ENCODE measurements around the gene ASCL1. TPM values are rescaled to one million over a fixed set of nuclear protein-coding genes. Genes with fewer than 3 reads are reported as not detected.

The ASCL1 gene
- total and polyA plus RNA-seq, 12 donors = 0.17 to 2.8 (median 0.72) TPM; not detected in 1

DNA sequence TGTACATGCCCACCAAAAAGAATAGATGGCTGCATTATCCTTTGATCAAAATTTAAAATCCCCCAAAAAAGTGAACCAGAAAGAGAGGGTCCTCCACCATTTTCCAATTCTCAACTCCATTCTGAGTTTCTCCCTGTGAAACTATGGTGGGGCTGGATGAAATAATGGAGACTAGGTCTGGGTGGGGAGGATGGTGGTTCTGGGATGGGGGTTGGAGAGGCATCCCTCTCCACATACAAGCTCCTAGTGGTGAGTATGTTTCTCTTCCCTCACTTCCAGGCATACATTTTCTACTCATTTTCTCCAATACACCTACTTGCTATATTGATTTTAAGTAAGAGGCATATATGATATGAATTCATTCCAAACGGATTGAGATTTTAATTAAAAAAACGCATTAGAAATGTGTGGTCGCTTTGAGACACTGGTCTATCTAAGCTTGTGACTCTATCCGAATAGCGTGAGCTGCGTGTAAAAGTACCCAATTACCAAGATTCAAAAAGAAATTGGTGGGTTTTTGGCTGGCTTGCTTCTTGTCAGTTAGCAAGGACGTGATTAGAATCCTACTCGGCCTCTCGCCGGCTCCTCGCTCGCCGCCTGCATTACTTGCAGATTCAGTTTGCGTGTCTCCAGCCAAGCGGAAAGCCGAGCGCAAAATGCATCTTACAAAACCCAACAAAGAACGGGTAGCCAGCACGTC lies 3.4 kb downstream of the ASCL1 start:
- DNase-seq = no peak
- H3K4me1 ChIP-seq (replicated peaks in 1 of 2) = peaks cover 0 to 4% of the 10 kb centered on the region in 2 donors
- H3K36me3 ChIP-seq (replicated peaks in 1 of 2) = no peaks in the 10 kb centered on the region
- TF ChIP-seq POLR2A (IDR thresholded peaks at IDR 0.05) = no peak
- TF ChIP-seq, protein P1, sequence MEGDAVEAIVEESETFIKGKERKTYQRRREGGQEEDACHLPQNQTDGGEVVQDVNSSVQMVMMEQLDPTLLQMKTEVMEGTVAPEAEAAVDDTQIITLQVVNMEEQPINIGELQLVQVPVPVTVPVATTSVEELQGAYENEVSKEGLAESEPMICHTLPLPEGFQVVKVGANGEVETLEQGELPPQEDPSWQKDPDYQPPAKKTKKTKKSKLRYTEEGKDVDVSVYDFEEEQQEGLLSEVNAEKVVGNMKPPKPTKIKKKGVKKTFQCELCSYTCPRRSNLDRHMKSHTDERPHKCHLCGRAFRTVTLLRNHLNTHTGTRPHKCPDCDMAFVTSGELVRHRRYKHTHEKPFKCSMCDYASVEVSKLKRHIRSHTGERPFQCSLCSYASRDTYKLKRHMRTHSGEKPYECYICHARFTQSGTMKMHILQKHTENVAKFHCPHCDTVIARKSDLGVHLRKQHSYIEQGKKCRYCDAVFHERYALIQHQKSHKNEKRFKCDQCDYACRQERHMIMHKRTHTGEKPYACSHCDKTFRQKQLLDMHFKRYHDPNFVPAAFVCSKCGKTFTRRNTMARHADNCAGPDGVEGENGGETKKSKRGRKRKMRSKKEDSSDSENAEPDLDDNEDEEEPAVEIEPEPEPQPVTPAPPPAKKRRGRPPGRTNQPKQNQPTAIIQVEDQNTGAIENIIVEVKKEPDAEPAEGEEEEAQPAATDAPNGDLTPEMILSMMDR (IDR thresholded peaks at IDR 0.05) = no peak
- intact Hi-C loops (cut with DNase I) = no loop called here
- H3K27ac ChIP-seq = no peak overlapping the region
- H3K4me3 ChIP-seq = no peak overlapping the region
- 11 to 27% (median 14%) methylated on average over 19 of the region's 19 CpGs for WGBS, 4 donors
- no peaks in the 10 kb centered on the region for H3K9me3 ChIP-seq (replicated peaks in 1 of 3)
- peaks cover 79% of the 10 kb centered on the region for H3K27me3 ChIP-seq

- WGBS, 4 donors = 8 to 23% (median 10%) methylated on average over 8 of the region's 8 CpGs
- H3K27ac ChIP-seq = no peak overlapping the region
- no peaks in the 10 kb centered on the region for H3K36me3 ChIP-seq (replicated peaks in 1 of 2)
- DNase-seq = no peak
- intact Hi-C loops (cut with DNase I) = no loop called here
- H3K4me3 ChIP-seq = no peak overlapping the region
- H3K27me3 ChIP-seq = peaks cover 74% of the 10 kb centered on the region
- TF ChIP-seq POLR2A (IDR thresholded peaks at IDR 0.05) = no peak
- TF ChIP-seq, protein P1 (IDR thresholded peaks at IDR 0.05) = no peak
- peaks cover 0 to 4% of the 10 kb centered on the region in 2 donors for H3K4me1 ChIP-seq (replicated peaks in 1 of 2)
- no peaks in the 10 kb centered on the region for H3K9me3 ChIP-seq (replicated peaks in 1 of 3)
Measured at GRCh38 chr12:102961466-102961855, 4.0 kb downstream of the ASCL1 start.

DNA sequence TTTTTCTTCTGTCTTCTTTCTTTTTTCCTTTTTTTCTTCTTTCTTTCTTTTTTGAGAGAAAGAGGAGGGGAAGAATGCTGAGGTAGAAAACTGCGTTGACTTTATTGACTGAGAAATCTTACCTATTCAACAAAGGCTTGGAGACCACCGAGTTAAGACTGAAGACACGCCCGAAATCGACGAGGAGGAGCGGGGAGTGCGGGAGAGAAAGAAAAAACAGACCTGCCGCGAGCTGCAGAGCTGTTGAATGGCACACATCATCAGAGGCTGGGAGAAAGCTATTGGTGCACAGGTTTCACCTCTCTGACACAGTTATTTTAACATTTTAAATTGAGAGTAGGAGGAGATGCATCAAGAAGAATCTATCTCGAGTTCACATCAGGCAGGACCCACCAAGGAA lies 5.1 kb downstream of the ASCL1 start:
- no peak overlapping the region for H3K27ac ChIP-seq
- no peaks in the 10 kb centered on the region for H3K36me3 ChIP-seq (replicated peaks in 1 of 2)
- no peak overlapping the region for H3K4me3 ChIP-seq
- H3K4me1 ChIP-seq (replicated peaks in 1 of 2) = peaks cover 0 to 4% of the 10 kb centered on the region in 2 donors
- peaks cover 73% of the 10 kb centered on the region for H3K27me3 ChIP-seq
- no peak for DNase-seq
- 3 to 10% (median 6%) methylated on average over 11 of the region's 11 CpGs for WGBS, 4 donors
- H3K9me3 ChIP-seq (replicated peaks in 1 of 3) = no peaks in the 10 kb centered on the region
- intact Hi-C loops (cut with DNase I) = no loop called here
- no peak for TF ChIP-seq POLR2A (IDR thresholded peaks at IDR 0.05)

DNA sequence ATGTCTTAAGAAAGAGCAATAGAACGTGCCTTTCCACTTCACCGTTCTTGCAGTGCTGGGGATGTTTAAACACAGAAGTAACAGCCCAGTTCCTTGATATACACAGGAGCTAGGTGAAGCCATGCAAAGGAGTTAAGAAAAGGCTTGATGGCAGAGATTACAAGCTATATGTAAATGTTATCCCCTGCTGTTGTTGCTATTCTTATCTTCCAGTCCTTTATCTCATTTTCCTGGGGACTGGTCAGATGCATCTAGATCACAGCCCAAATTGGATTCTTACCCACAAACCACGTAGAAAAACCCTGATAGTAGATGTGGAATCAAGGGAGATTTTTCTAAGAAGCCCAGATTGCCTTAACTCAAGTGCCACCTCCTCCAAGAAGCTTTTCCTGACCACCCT lies 5.5 kb downstream of the ASCL1 start:
- peaks cover 68% of the 10 kb centered on the region for H3K27me3 ChIP-seq
- H3K4me1 ChIP-seq (replicated peaks in 1 of 2) = peaks cover 0 to 4% of the 10 kb centered on the region in 2 donors
- TF ChIP-seq, protein P1 (IDR thresholded peaks at IDR 0.05) = no peak
- TF ChIP-seq POLR2A (IDR thresholded peaks at IDR 0.05) = no peak
- H3K9me3 ChIP-seq (replicated peaks in 1 of 3) = no peaks in the 10 kb centered on the region
- no peak overlapping the region for H3K4me3 ChIP-seq
- no peak for DNase-seq
- no peak overlapping the region for H3K27ac ChIP-seq
- no peaks in the 10 kb centered on the region for H3K36me3 ChIP-seq (replicated peaks in 1 of 2)
- intact Hi-C loops (cut with DNase I) = no loop called here
- WGBS, 4 donors = 6 to 19% (median 10%) methylated on average over 3 of the region's 3 CpGs

GRCh38 chr12:102963796-102964195 lies 6.3 kb downstream of the ASCL1 start:
- Histone ChIP-seq H3K4me1 (replicated peaks in 1 of 2) (no peaks in the 10 kb centered on the region), H3K36me3 (replicated peaks in 1 of 2) (no peaks in the 10 kb centered on the region), H3K27ac (no peak overlapping the region), H3K9me3 (replicated peaks in 1 of 3) (no peaks in the 10 kb centered on the region), H3K4me3 (no peak overlapping the region), H3K27me3 (peaks cover 60% of the 10 kb centered on the region)
- intact Hi-C loops (cut with DNase I) = no loop called here
- TF ChIP-seq, protein P1 (IDR thresholded peaks at IDR 0.05) = no peak
- TF ChIP-seq POLR2A (IDR thresholded peaks at IDR 0.05) = no peak
- DNase-seq = no peak
- WGBS, 4 donors = 34 to 54% (median 48%) methylated on average over 4 of the region's 4 CpGs

All from adrenal gland (tissue), 12 donors.